Ishikawa (cell line): Measurements from ENCODE around the gene ATOH1.

Experiments used
- EP300 ChIP-seq: IDR thresholded peaks from 2 replicates; pipeline ENCODE4 v1.6.1; 2012; ENCODE audit warnings: borderline replicate concordance
- RAD21 ChIP-seq: IDR thresholded peaks from 2 replicates; pipeline ENCODE4 v1.6.1; 2012; ENCODE audit warnings: low read depth
- TAF1 ChIP-seq: IDR thresholded peaks from 2 replicates; pipeline ENCODE4 v1.6.1; 2012; ENCODE audit warnings: low read depth, mild to moderate bottlenecking
- TEAD4 ChIP-seq: IDR thresholded peaks from 2 replicates; pipeline ENCODE4 v1.6.1; 2012
- ZBTB7A ChIP-seq: IDR thresholded peaks from 2 replicates; pipeline ENCODE4 v1.6.1; 2012; ENCODE audit warnings: low read depth

DNA sequence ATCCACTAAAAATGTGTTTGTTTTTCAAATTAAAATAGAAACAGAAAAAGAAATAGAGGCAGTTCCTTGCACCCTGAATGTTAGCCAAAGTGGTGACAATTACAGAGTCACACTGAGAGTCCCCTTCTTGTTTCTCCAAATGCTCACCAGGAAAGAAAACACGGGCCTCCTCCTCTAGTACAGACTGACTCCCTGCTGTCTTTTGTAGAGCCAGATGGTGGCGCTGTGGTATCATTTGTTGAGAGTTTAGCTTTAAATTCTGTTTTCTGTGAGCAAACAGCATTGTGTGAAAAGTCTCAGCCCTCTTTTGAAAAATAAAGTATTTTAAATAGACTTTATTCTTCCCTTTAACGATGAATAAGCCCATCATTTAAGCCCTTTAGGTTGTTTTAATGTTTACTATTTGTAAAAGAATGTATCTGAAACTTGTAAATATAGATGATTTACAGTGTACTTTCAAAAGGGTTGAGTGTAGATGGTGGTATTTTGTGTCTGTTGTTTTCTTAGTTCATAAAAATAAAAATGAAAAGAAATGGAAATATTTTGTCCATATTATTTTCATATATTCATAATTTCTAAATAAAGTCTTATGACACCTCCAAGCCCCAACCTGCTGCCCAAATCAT lies 36.9 kb upstream of the ATOH1 start:
- TF ChIP-seq RAD21 (peak; percentile 92), TAF1 (no peak), EP300 (no peak), ZBTB7A (no peak), TEAD4 (no peak)
